HG02623 (cell line): ENCODE data around the gene CMTM4.

Source experiments
- ATAC-seq: cut with Tn5 transposase; IDR thresholded peaks from one replicate; pipeline ENCODE4 v1.9.1; 2021; ENCODE audit warnings: moderate library complexity; ENCODE audit not compliant: unreplicated experiment

CMTM4 gene

DNA sequence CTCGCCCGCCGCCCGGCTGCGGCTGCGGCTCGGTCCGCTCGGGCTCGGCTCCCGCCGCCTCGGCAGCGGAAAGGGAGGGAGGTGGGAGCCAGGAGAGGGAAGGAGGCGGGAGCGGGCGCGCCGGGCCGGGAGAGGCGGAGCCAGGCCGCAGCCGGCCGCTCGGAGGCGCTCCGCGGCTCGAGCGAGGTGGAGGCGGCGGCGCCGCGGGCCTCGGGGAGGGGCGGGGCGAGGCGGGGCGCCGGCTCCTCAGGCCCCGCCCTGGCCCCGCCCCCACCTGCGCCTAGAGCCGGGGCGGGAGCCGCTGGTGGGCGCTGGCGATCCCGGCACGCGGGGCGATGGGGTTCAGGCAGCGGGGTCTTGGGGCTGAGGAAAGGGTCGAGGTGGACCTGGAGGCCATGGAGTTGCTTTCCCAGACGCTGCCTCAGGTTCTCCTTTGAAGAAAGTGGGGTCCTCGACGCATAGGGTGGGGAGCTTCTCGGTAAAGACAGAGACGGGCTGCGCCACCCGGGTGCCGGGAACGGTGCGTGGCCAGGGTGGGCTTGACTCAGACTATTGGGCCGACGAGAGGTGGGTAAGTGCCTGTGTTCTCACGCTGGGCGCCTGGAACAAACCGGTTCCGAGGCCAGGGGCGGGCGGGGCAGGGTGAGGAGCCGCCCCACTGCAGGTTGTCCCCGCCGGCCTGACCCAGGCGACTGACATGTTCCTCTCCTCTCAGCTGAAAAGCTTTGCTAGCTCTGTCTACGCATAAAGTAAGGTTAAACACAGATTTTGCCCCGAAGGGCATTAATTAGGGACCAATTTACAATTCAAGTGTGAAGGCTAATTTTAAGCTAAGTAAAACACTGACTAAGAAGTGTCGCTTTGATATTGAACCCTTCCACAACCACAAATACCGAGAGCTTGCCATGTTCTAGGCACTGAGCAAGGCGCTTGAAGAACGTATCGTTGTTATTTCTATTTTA is at the start of gene CMTM4:
CMTM4 (minus strand) TSS at position 75 of the 962 bp plus-strand sequence. CDS start 218 bp downstream, outside the sequence.
- ATAC-seq, result peak; percentile 83

DNA sequence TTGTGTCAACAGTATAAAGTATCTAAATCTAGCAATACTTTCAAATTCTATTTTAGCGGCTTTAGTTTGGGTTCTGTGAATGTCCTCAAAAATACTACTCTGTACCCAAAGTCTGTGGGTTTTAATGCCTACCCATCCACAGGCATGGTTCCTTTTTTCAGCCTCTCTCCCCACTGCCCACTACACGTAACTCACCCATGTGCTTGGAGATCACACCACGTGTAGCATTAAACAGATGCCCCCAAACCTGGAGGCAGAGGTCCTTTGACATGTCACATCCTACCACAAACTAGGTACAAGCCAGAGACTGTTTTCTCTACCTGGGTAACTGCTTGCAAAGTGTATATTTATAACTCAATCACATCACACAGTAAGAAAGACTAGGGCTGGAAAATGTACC is 49.5 kb upstream of the CMTM4 start:
- no peak for ATAC-seq

DNA sequence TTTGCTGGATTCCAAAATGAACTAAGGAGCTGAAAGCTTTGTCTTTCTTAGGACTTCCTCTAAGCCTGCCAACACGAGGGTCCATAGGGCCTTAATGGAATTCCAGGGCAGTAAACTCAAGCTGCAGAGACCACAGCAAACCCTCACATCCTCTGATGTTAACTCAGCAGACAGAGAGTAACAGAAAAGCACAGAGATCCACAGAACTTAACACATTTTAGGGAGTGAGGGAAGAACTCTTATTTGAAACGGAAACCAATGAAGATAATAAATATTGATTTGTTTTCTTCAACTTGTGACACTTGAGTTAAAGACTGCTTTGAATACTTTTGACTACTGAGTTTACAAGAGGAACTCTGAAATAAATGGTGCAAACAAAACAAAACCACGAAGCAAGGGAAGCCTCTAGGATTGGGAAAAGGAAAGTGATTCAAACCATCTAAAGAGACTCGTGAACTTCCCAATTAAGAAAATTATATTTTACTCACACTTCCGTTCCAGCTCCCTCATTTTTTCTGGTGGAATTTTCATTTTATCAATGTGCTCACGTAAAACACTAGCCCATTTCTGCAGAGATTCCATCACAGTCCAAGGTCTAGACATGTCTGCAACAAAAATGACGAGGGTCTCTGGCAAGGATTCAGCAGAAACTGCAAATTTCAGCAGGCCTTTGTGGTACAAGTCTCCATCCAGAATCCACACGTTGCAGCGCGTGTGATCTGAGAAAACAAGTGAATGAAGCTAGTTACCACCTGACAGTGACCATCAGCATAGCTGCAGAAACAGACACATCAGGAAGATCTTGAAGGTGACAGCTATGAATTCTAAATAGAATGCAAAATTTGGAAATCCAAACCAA is 45.6 kb upstream of the CMTM4 start:
- ATAC-seq, result no peak

DNA sequence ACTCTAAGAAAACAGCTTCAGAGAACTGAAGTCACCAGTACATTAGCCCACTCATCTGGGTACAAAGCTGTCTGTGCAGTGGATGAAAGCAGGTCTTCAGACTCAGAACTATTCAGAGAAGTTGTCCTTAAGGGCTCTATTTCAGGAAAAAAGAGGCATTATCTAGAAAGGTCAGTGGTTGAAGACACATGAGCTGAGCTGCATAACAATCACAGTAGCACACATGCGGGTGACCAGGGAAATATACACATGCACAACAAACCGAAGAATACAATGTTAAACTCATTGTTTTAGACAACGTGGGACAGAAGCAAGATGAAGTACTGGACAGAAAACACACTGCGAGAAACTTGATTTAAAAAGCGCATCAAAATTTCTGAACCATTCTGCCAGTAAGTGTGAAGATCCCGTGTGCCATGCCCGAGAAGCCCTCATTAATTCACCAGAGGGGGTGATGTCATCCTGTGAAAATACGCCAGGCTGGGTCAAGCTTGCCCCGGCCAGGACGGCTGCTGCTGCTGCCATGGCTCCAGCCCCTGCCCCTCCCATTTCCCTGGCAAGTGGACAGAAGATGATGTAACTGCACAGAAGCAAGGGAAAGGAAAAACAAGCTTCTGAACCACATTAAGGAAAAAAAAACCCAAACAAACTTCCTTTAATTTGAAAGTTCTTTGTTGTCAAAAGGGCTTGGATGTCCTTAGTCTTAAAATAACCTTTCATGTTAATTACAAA is 44.8 kb upstream of the CMTM4 start:
- no peak for ATAC-seq

GRCh38 chr16:66740533-66740932 is 44.0 kb upstream of the CMTM4 start:
- ATAC-seq, result no peak

DNA sequence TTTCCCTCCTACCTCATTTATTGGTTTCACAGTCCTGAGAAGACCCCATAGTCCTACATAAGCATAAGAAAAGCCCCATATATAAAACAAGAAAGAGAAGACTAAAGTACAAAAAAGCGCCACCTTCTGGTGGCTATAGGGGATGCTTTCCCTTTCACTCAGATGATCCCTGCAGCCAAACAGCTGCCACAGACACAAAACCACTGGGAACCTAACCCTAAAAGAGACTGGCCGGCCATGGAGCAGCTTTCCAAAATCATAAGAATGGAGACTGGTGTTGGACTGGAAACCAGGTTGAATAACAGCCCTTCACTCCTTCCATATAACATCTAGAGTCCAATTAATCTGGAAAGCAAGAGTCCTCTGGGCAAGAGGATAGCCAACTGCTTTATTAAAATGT is 43.5 kb upstream of the CMTM4 start:
- no peak for ATAC-seq

- ATAC-seq, result no peak
Observed at GRCh38 chr16:66735891-66736290, 39.3 kb upstream of the CMTM4 start.

GRCh38 chr16:66731101-66731500 is 34.6 kb upstream of the CMTM4 start:
- ATAC-seq, result no peak

- no peak for ATAC-seq
Observed at GRCh38 chr16:66728804-66729203, 32.3 kb upstream of the CMTM4 start.

DNA sequence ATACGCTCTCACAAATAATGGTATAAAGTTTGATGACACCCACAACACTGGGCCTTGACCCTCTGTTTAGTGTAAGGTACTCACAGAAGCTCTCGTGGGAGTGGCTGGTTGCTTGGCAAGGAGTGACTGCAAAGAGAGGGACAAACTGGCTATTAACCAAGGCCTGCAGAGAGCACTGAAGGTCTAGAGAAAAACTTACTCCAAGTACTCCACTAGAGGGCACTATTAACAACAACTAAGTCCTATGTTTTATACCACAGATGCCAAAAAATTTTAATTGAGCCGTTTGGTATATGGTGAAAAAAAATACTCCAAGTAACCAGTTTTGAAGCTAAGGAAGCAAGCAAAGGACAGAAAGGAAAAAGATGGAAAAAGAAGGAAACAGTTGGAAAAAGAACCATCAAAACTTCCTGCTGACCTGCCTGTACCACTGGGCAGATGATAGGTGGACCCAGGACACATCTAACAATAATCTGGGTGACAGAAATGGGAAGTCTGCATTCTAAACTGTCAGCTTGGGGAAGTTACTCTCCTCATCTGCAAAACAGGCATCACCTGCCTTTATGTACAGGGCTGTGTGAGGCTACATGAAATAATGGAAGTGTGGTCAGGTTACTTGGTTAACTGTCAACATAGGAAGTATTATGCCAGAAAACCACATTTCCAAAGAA is 31.7 kb upstream of the CMTM4 start:
- ATAC-seq, result no peak

GRCh38 chr16:66720766-66721165 is 24.2 kb upstream of the CMTM4 start:
- ATAC-seq, result no peak

- ATAC-seq, result no peak
Observed at GRCh38 chr16:66719246-66719645, 22.7 kb upstream of the CMTM4 start.

DNA sequence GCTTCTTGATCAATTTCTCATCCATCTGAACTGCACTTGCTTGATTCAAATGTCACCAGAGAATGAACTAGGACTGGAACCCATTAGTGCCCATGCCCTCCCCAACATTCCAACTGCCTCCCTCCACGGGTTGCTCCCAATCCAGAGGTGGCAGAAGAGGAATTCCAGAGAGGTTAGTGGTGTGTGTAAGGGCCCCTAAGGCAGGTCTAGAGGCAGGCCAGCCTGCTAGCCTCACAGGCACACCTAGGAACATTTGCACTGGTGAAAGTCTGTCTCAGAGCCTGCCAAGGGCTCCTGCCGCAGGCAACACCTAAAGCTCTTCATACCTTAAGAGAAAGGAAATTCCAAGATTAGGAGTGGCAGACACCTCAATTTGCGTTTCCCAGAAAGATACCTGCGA is 21.2 kb upstream of the CMTM4 start:
- no peak for ATAC-seq

DNA sequence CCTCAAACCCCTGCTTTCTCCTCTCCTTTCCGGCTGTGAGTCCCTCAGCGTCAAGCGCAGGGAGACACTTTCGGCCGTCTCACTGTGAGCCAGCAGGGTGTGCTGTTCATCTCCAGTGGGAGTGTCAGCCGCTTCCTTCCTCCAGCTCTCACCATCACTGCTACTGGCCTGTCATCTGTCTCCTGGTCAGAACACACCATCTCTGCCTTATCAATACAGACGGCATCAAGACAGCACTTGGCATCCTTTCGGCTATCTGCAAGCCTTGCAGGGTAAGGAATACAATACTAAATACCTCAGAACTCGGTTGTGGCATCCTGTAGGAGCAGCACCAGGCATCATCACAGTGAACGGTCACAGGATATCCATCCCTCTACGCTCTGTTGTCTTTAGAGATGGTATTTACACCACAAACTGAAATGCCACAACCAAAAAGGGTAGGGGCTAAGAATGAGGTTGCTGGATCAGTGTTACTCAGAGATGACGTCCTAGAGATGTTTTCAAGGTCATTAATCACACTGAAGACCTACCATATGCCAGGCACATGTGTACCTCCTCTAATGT is 20.7 kb upstream of the CMTM4 start:
- no peak for ATAC-seq

DNA sequence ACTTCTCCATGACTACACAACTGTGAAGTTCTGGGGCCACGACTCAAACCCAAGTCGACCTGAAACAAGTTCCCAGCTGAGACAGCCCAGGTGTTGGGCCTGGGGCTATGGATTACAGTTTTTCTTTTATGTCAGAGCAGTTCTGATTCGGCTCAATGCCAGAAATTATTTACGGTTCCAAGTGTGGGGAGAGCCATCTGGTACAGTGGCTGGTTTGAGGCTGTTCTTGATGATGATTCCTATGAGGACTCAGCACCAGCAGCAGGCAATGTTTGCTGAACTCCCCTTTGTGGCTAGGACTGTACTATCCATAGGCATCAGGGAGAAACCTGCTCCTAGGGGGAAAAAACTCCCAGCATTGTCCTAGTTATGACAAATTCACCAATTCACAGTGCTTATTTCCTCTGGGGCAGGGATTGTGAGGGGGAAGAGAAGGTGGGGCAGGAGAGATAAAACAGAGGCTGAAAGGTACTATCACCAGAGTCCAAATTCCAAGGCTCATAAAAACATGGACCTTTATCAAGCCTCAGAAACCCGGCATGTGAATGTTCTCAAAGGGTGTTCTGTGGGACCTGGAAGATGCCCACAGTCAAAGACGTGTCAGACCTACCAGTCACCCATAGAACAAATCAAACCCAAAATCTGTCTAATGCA is 18.2 kb upstream of the CMTM4 start:
- no peak for ATAC-seq

DNA sequence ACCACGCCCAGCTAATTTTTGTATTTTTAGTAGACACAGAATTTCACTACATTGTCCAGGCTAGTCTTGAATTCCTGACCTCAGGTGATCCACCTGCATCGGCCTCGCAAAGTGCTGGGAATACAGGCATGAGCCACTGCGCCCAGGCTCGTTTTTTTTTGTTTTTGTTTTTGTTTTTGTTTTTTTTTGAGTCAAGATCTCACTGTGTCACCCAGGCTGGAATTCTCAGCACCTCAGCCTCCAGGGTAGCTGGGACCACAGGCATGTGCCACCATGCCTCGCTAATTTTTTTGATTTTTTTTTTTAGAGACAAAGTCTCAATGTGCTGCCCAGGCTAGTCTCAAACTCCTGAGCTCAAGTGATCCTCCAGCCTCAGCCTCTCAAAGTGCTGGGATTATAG is 17.5 kb upstream of the CMTM4 start:
- ATAC-seq, result no peak

GRCh38 chr16:66713076-66713475 is 16.5 kb upstream of the CMTM4 start:
- no peak for ATAC-seq

GRCh38 chr16:66712512-66712911 is 16.0 kb upstream of the CMTM4 start:
- no peak for ATAC-seq

DNA sequence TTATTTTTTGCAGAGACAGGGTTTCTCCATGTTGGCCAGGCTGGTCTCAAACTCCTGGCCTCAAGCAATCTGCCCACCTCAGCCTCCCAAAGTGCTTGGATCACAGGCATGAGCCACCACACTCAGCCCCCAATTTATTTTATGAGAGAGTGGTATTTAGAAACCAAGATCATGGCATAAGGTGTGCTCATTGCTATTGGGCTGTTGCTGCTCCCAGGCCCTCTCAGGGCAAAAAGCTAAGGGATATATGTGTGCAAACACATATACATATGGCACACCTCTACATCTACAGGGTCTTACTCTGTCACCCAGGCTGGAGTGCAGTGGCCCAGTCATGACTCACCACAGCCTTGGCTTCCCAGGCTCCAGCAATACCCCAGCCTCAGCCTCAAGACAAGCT is 15.0 kb upstream of the CMTM4 start:
- ATAC-seq, result no peak

GRCh38 chr16:66706506-66706880 is 9.9 kb upstream of the CMTM4 start:
- ATAC-seq, result no peak
